PC-9 (cell line): ENCODE data around the gene ZDHHC1.

Experiments
- CTCF ChIP-seq: fragments of 200-600 bp; sonication (generic); conservative IDR thresholded peaks from 2 replicates; pipeline ENCODE4 v1.6.1; 2017; ENCODE audit warnings: mixed run types, antibody characterized with exemption, mild to moderate bottlenecking, moderate library complexity
- EZH2 ChIP-seq: fragments of 200-600 bp; sonication (generic); IDR thresholded peaks from 2 replicates; pipeline ENCODE4 v1.8.0; 2017; ENCODE audit warnings: antibody characterized with exemption, low read depth

DNA sequence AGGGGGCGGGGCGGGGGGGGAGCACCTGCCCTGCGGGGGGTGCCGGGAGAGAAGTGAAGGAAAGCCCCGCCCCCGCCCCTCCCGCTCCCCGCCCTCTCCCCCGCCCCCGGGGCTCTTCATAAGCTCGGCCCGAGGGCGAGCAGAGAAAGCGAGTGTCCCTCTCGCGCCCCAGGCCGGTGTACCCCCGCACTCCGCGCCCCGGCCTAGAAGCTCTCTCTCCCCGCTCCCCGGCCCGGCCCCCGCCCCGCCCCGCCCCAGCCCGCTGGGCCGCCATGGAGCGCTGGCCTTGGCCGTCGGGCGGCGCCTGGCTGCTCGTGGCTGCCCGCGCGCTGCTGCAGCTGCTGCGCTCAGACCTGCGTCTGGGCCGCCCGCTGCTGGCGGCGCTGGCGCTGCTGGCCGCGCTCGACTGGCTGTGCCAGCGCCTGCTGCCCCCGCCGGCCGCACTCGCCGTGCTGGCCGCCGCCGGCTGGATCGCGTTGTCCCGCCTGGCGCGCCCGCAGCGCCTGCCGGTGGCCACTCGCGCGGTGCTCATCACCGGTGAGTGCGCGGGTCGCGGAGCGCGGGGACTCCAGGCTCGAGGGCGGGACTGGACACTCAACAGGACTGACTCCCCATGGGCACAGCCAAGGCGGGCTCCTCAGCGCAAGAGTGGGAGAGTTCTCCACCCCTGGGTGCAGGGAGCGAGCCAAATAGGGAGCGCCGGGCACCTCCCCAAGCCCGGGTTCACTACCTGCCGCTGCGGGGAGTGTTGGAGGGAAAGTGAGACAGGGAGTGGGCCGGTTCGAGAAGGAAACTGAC is 14.9 kb upstream of the ZDHHC1 start, which contains the start of gene HSD11B2:
- TF ChIP-seq CTCF (no peak), EZH2 (no peak)
